NCI-H1436 (cell line): Measurements from ENCODE around the gene SFTA2.

Experiments used
- DNase-seq: peaks from one replicate; lab custom pipeline; 2025; lab: John Stamatoyannopoulos, UW

The SFTA2 gene

GRCh38 chr6:30889921-30890645, 41.9 kb downstream of the SFTA2 start:
- DNase-seq = no peak

- no peak for DNase-seq
These were observed 42.5 kb downstream of the SFTA2 start for GRCh38 chr6:30889496-30889885.

GRCh38 chr6:30888816-30889495, 43.0 kb downstream of the SFTA2 start:
- no peak for DNase-seq

- DNase-seq = no peak
These were observed 43.8 kb downstream of the SFTA2 start for GRCh38 chr6:30887901-30888815.

GRCh38 chr6:30886897-30887255, 45.1 kb downstream of the SFTA2 start:
- no peak for DNase-seq

- DNase-seq = peak; percentile 68
These were observed 45.7 kb downstream of the SFTA2 start for GRCh38 chr6:30885999-30886896.

GRCh38 chr6:30885481-30885998, 46.4 kb downstream of the SFTA2 start:
- DNase-seq = no peak

GRCh38 chr6:30884521-30885480, 47.2 kb downstream of the SFTA2 start:
- no peak for DNase-seq

GRCh38 chr6:30883685-30884520, 48.1 kb downstream of the SFTA2 start, which contains the start of gene DDR1:
Gene DDR1, plus strand, starts transcription at chr6:30884519. Its CDS starts 4,211 bp downstream, at chr6:30888730.
- DNase-seq = peak; percentile 45

- DNase-seq = peak; percentile 67
These were observed 48.9 kb downstream of the SFTA2 start for GRCh38 chr6:30882759-30883684.

GRCh38 chr6:30882204-30882758, 49.7 kb downstream of the SFTA2 start:
- no peak for DNase-seq

GRCh38 chr6:30881392-30882203, 50.4 kb downstream of the SFTA2 start:
- DNase-seq = no peak
